Tibial artery (tissue), 4 donors: ENCODE measurements around the gene ICA1.

Source experiments
- DNase-seq, 2 donors: peaks; one replicate each; pipeline ENCODE4 v3.0.0-alpha.2; 2019
- H3K27ac ChIP-seq, 2 donors: fragments of 200-600 bp; sonication (generic) in 1 of 2; 1 replicate in 1 of 2; 2 replicates in 1 of 2; pipeline ENCODE4 v1.5.1; 2018 to 2019; ENCODE audit warnings: mild to moderate bottlenecking in 1 of 2
- H3K27me3 ChIP-seq, 2 donors: fragments of 200-600 bp; sonication (generic) in 1 of 2; one replicate each; pipeline versions ENCODE4 v1.5.1 to v1.6.0; 2016 to 2019
- H3K36me3 ChIP-seq, 3 donors: fragments of 200-600 bp; sonication (generic) in 2 of 3; one replicate each; pipeline ENCODE4 v1.5.1; 2016 to 2019; ENCODE audit warnings: mild to moderate bottlenecking in 2 of 3
- H3K4me1 ChIP-seq, 4 donors: fragments of 200-600 bp; sonication (generic) in 2 of 4; 1 replicate in 3 of 4; 2 replicates in 1 of 4; pipeline ENCODE4 v1.5.1; 2016 to 2019
- H3K4me3 ChIP-seq, 2 donors: fragments of 200-600 bp; sonication (generic) in 1 of 2; 1 replicate in 1 of 2; 2 replicates in 1 of 2; pipeline ENCODE4 v1.5.1; 2018 to 2019; ENCODE audit warnings: mild to moderate bottlenecking in 2 of 2
- H3K9me3 ChIP-seq, 3 donors: fragments of 200-600 bp; sonication (generic) in 1 of 3; one replicate each; pipeline ENCODE4 v1.5.1; 2016 to 2019
- intact Hi-C: fragments of 100-400 bp; cut with DNase I; formaldehyde crosslinking; loops from one replicate; pipeline ENCODE4 v1.15.0; 2023; ENCODE audit warnings: low total_unique reads
- TF ChIP-seq, protein P1 (sequence below), 2 experiments: fragments of 200-600 bp in 1 of 2; fragments of 450-650 bp in 1 of 2; IDR thresholded peaks; one replicate each; pipeline ENCODE4 v1.5.1; 2017 to 2019; ENCODE audit warnings: antibody characterized with exemption in 2 of 2, mild to moderate bottlenecking in 1 of 2, moderate library complexity in 1 of 2

ICA1 gene

DNA sequence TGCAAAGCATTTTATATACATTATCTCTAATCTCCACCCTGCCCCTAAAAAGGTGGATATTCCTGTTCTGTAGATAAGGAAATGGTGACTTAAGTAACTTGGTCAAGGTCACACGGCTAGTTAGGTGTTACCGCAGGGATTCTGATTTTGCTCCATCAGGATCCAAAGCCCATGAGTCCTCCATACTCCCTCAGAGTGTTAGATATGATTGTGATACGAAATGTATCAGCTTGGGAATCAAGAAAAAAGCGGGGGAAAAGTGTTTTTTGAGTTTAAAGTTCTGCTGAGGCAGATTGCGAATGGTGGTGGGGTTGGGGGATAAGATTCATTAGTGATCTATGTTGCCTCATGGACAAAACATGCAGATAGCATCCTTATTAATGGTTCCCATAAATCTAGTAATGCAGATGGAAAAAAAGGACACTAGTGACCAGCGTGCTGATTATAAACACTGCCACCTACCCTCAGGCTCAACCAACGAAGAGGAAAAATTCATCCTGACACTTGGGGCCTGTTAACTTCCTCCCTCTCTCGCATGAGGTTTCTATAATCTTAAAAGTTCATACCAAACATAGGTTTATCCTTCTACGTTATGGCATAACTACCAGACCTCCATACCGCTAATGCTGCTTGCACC is 2.3 kb downstream of the ICA1 start:
- H3K4me1 ChIP-seq: peaks cover 0 to 14% (median 9%) of the 10 kb centered on the region in 4 donors
- no peaks in the 10 kb centered on the region for H3K36me3 ChIP-seq
- no peak for DNase-seq
- no peak overlapping the region for H3K4me3 ChIP-seq
- H3K27me3 ChIP-seq: peaks cover 0 to 27% of the 10 kb centered on the region in 2 donors
- no peaks in the 10 kb centered on the region for H3K9me3 ChIP-seq
- intact Hi-C loops: no loop called here
- TF ChIP-seq, protein P1, sequence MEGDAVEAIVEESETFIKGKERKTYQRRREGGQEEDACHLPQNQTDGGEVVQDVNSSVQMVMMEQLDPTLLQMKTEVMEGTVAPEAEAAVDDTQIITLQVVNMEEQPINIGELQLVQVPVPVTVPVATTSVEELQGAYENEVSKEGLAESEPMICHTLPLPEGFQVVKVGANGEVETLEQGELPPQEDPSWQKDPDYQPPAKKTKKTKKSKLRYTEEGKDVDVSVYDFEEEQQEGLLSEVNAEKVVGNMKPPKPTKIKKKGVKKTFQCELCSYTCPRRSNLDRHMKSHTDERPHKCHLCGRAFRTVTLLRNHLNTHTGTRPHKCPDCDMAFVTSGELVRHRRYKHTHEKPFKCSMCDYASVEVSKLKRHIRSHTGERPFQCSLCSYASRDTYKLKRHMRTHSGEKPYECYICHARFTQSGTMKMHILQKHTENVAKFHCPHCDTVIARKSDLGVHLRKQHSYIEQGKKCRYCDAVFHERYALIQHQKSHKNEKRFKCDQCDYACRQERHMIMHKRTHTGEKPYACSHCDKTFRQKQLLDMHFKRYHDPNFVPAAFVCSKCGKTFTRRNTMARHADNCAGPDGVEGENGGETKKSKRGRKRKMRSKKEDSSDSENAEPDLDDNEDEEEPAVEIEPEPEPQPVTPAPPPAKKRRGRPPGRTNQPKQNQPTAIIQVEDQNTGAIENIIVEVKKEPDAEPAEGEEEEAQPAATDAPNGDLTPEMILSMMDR (IDR thresholded peaks at IDR 0.05): no peak
- no peak overlapping the region for H3K27ac ChIP-seq

DNA sequence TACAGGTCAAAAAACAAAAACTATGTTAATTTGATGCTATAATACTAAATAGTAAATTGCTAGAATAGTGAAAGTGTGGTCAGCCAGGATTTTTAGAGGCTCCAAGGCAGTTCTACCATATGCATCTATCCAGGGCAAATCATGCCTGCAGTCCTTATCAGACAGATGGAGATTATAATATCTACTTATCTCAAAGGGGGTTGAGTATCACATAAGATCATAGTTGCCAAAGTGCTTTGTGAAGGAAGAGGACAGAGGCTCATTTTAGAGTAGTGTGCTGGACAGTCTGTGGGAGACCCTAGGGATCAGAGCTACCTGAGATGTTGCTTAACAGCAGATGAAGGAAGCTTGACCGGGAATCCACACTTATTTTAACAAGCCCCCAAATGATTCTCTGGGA is 3.2 kb downstream of the ICA1 start:
- DNase-seq: no peak
- peaks cover 0 to 27% of the 10 kb centered on the region in 2 donors for H3K27me3 ChIP-seq
- no peaks in the 10 kb centered on the region for H3K36me3 ChIP-seq
- peaks cover 0 to 14% (median 9%) of the 10 kb centered on the region in 4 donors for H3K4me1 ChIP-seq
- intact Hi-C loops: no loop called here
- no peaks in the 10 kb centered on the region for H3K9me3 ChIP-seq
- H3K4me3 ChIP-seq: no peak overlapping the region
- no peak overlapping the region for H3K27ac ChIP-seq
- TF ChIP-seq, protein P1 (IDR thresholded peaks at IDR 0.05): no peak

DNA sequence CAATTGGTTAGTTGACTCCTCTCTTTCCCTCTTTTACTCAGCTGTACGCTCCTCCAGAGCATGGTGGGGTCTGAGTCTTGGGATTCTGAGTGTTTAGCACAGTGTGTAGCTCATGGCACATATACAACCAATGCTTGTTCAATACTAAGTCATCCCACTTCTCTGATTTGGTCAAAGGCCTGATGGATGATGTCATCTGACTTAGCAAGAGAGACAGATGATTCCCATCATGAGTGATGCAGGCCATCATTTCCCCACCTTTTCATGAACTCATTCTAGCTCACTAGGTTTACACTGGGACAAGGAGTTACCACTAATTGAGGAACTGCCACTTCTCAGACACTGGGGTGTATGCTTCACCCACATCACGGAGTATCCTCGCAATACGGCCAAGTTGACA is 3.8 kb downstream of the ICA1 start:
- no peak overlapping the region for H3K4me3 ChIP-seq
- TF ChIP-seq, protein P1 (IDR thresholded peaks at IDR 0.05): no peak
- H3K27me3 ChIP-seq: peaks cover 0 to 27% of the 10 kb centered on the region in 2 donors
- H3K9me3 ChIP-seq: no peaks in the 10 kb centered on the region
- H3K27ac ChIP-seq: no peak overlapping the region
- intact Hi-C loops: no loop called here
- H3K4me1 ChIP-seq: peaks cover 0 to 14% (median 9%) of the 10 kb centered on the region in 4 donors
- H3K36me3 ChIP-seq: no peaks in the 10 kb centered on the region
- no peak for DNase-seq

DNA sequence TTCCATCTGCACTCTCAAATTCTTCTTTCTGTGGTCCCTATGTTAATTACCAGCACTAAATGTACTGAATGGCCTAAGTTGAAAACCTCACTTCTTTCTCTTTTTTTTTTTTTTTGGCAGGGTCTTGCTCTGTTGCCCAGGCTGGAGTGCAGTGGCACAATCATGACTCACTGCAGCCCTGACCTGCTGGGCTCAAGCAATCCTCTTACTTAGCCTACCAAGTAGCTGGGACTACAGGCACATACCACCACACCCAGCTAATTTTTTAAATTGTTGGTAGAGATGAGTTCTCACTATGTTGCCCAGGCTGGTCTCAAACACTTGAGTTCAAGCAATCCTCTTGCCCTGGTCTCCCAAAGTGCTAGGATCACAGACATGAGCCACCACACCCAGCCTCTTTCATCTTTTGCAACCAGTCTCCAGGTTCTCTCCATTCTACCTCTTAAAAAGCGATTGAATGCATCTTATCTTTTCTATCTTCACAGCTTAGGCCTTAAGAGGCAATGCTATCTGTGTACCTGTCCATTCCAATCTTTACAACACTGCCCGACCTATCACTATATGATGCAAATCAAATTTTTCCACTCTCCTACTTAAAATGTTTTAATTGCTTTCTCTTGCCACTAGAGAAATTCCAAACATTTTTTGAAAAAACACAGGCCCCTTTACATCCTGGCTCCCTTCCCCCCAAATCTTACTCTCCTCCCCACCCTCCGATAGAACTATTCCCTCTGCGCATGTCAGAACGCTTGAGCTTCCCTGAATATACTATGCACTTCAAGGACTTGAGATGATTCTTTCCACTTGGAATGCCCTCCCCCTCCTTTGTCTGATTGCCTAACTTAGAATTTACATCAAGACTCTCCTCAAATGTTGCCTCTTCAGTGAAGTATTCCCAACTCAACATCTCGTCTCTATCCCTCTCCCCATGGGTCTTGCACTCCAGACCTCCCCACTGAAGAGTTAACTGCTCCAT is 6.0 kb downstream of the ICA1 start:
- no peaks in the 10 kb centered on the region for H3K36me3 ChIP-seq
- peaks cover 0 to 9% of the 10 kb centered on the region in 2 donors for H3K27me3 ChIP-seq
- no peak overlapping the region for H3K4me3 ChIP-seq
- peaks cover 0 to under 1% (median 0%) of the 10 kb centered on the region in 4 donors for H3K4me1 ChIP-seq
- intact Hi-C loops: no loop called here
- H3K27ac ChIP-seq: no peak overlapping the region
- H3K9me3 ChIP-seq: no peaks in the 10 kb centered on the region
- TF ChIP-seq, protein P1 (IDR thresholded peaks at IDR 0.05): no peak
- no peak for DNase-seq

DNA sequence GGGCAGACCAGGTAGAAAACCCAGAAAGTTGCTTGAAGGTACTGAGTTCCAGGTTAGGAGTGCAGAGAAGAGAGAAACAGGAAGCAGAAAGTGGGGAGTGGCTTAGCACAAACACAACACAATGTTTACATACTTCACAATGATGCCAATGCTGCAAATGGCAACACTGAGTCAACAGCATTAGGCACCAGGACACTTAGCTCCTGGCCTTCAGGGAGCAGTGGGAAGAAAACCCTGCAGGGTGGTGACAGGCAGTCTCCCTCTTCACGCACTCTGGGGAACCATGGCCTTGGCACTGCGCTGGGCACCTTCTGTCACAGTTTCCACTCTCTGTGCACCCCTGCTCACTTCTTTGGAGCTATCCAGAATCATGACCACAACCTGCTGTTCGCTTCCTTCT is 7.3 kb downstream of the ICA1 start:
- Histone ChIP-seq H3K36me3 (no peaks in the 10 kb centered on the region), H3K27ac (no peak overlapping the region), H3K4me3 (no peak overlapping the region), H3K4me1 (no peaks in the 10 kb centered on the region), H3K9me3 (no peaks in the 10 kb centered on the region), H3K27me3 (no peaks in the 10 kb centered on the region)
- no peak for DNase-seq
- intact Hi-C loops: no loop called here
- TF ChIP-seq, protein P1 (IDR thresholded peaks at IDR 0.05): no peak
